Hepatocyte (in vitro differentiated cells): ENCODE measurements around the gene NUP85. TPM values are rescaled to one million over a fixed set of nuclear protein-coding genes. Genes with fewer than 3 reads are reported as not detected.
"Not testable (repeated sequence)": the region's sequence is repeated elsewhere in the genome, so short reads cannot be mapped to it uniquely, and the experiment has no call there.

Source experiments
- DNase-seq: peaks from one replicate; pipeline ENCODE4 v3.0.0-alpha.2; 2016; ENCODE audit warnings: low spot score
- H2AFZ ChIP-seq: fragments of 200-600 bp; sonication (generic); 2 replicates; pipeline ENCODE4 v1.6.0; 2016; ENCODE audit warnings: antibody characterized with exemption, mild to moderate bottlenecking
- H3K27ac ChIP-seq: fragments of 200-600 bp; sonication (generic); 2 replicates; pipeline ENCODE4 v1.5.1; 2016; ENCODE audit warnings: mild to moderate bottlenecking
- H3K27me3 ChIP-seq: fragments of 200-600 bp; sonication (generic); 2 replicates; pipeline ENCODE4 v1.6.1; 2016
- H3K36me3 ChIP-seq: fragments of 200-600 bp; sonication (generic); replicated peaks from 2 replicates; pipeline ENCODE4 v1.5.1; 2016; ENCODE audit warnings: low read depth; ENCODE audit not compliant: insufficient read depth
- H3K4me1 ChIP-seq: fragments of 200-600 bp; sonication (generic); 2 replicates; pipeline ENCODE4 v1.5.1; 2016; ENCODE audit warnings: mild to moderate bottlenecking, moderate library complexity; ENCODE audit not compliant: insufficient read depth
- H3K4me2 ChIP-seq: fragments of 200-600 bp; sonication (generic); 2 replicates; pipeline ENCODE4 v1.6.0; 2016
- H3K4me3 ChIP-seq: fragments of 200-600 bp; sonication (generic); 2 replicates; pipeline ENCODE4 v1.5.1; 2016; ENCODE audit warnings: mild to moderate bottlenecking
- H3K79me2 ChIP-seq: fragments of 200-600 bp; sonication (generic); 2 replicates; pipeline ENCODE4 v1.6.0; 2017; ENCODE audit warnings: mild to moderate bottlenecking
- H3K9me2 ChIP-seq: fragments of 200-600 bp; sonication (generic); replicated peaks from 2 replicates; pipeline ENCODE4 v1.6.0; 2017; ENCODE audit warnings: mild to moderate bottlenecking; ENCODE audit not compliant: insufficient read depth
- H3K9me3 ChIP-seq: fragments of 200-600 bp; sonication (generic); 2 replicates; pipeline ENCODE4 v1.5.1; 2016; ENCODE audit warnings: low read depth, mild to moderate bottlenecking
- H4K20me1 ChIP-seq: fragments of 200-600 bp; sonication (generic); 2 replicates; pipeline ENCODE4 v1.6.0; 2016; ENCODE audit warnings: mild to moderate bottlenecking; ENCODE audit not compliant: insufficient read depth, poor library complexity, severe bottlenecking
- EZH2 ChIP-seq: fragments of 200-600 bp; sonication (generic); IDR thresholded peaks from 2 replicates; pipeline ENCODE4 v1.6.1; 2016; ENCODE audit warnings: antibody characterized with exemption, mild to moderate bottlenecking, borderline replicate concordance
- EZH2phosphoT487 ChIP-seq: fragments of 200-600 bp; sonication (generic); IDR thresholded peaks from one replicate; pipeline ENCODE4 v1.6.1; 2018; ENCODE audit warnings: antibody characterized with exemption, mild to moderate bottlenecking, low read depth, moderate library complexity; ENCODE audit not compliant: unreplicated experiment, severe bottlenecking
- WGBS: methylation state at CpG from one replicate; pipeline ENCODE4 v1.1.6; 2016; ENCODE audit warnings: low lambda C conversion rate; ENCODE audit errors: missing lambda C conversion rate; 5-methylcytosine and 5-hydroxymethylcytosine counted together
- polyA plus RNA-seq: library from polyadenylated mRNA; unstranded; fragments of >200 nt; fragmentation: Nextera tagmentation; extraction: Ambion mirVana; gene quantifications from 2 replicates; pipeline ENCODE4 v1.2.1, GENCODE V29; 2016
- total RNA-seq: library from RNA; depleted of rRNA; stranded (reverse); fragments of >200 nt; gene quantifications from 2 replicates; pipeline ENCODE4 v1.2.3, GENCODE V29; 2014
- TF ChIP-seq, protein P1 (sequence below): fragments of 200-600 bp; sonication (generic); IDR thresholded peaks from 2 replicates; pipeline ENCODE4 v1.5.1; 2016; ENCODE audit warnings: antibody characterized with exemption, mild to moderate bottlenecking; ENCODE audit not compliant: poor library complexity

NUP85 gene, protein sequence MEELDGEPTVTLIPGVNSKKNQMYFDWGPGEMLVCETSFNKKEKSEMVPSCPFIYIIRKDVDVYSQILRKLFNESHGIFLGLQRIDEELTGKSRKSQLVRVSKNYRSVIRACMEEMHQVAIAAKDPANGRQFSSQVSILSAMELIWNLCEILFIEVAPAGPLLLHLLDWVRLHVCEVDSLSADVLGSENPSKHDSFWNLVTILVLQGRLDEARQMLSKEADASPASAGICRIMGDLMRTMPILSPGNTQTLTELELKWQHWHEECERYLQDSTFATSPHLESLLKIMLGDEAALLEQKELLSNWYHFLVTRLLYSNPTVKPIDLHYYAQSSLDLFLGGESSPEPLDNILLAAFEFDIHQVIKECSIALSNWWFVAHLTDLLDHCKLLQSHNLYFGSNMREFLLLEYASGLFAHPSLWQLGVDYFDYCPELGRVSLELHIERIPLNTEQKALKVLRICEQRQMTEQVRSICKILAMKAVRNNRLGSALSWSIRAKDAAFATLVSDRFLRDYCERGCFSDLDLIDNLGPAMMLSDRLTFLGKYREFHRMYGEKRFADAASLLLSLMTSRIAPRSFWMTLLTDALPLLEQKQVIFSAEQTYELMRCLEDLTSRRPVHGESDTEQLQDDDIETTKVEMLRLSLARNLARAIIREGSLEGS
- total RNA-seq (28.6 and 33.6 TPM in 2 replicates), polyA plus RNA-seq (38.8 and 45.5 TPM in 2 replicates)

DNA sequence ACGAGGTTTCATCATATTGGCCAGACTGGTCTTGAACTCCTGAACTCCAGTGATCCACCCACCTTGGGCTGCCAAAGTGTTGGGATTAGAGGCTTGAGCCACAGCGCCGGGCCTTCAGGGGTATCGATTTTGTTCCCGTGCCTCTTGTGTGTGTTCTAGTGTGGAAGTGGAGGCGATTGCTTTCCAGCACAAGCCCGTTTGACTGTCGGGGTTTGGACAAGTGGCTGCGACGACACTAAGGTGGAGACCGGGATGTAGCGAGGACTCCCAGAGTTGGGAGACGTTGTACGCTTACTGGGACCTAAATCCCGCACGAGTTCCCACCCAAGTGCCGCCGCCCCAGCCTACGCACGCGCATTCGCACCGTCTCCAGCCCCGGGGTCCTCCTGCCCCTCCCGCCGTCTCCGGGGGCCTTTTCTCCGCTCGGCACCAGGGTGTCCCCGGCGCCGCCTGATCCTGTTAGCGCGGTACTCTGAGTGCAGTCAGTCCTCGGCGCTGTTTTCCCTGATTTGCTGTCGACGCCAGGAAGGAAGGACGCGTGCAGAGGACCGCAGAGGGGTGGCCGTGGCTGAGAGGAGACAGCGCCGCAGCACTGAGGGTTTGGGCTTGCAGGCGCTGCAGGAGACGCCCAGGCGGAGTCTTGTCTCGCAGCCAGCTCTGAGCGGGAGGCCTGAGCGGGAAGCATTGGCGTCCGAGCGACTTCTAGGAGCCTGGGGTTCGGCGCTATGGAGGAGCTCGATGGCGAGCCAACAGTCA, at the start of gene NUP85:
TSS of gene NUP85 (plus strand) at position 643 of the 756 bp plus-strand sequence. CDS start at position 726, 83 bp downstream.
- Histone ChIP-seq H3K4me2 (peak within 1 kb of the TSS; percentile 77), H3K27ac (peak within 1 kb of the TSS; percentile 99), H4K20me1 (no peaks in the 10 kb centered on the region), H3K4me3 (peak within 1 kb of the TSS; percentile 71), H3K27me3 (no peaks in the 10 kb centered on the region), H3K9me2 (no peaks in the 10 kb centered on the region), H2AFZ (peak within 1 kb of the TSS; percentile 92), H3K36me3 (no peaks in the 10 kb centered on the region), H3K79me2 (peaks cover 39% of the 10 kb centered on the region), H3K9me3 (no peaks in the 10 kb centered on the region), H3K4me1 (peaks cover 6% of the 10 kb centered on the region)
- no peak for TF ChIP-seq EZH2
- TF ChIP-seq EZH2phosphoT487 = no peak
- TF ChIP-seq, protein P1, sequence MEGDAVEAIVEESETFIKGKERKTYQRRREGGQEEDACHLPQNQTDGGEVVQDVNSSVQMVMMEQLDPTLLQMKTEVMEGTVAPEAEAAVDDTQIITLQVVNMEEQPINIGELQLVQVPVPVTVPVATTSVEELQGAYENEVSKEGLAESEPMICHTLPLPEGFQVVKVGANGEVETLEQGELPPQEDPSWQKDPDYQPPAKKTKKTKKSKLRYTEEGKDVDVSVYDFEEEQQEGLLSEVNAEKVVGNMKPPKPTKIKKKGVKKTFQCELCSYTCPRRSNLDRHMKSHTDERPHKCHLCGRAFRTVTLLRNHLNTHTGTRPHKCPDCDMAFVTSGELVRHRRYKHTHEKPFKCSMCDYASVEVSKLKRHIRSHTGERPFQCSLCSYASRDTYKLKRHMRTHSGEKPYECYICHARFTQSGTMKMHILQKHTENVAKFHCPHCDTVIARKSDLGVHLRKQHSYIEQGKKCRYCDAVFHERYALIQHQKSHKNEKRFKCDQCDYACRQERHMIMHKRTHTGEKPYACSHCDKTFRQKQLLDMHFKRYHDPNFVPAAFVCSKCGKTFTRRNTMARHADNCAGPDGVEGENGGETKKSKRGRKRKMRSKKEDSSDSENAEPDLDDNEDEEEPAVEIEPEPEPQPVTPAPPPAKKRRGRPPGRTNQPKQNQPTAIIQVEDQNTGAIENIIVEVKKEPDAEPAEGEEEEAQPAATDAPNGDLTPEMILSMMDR = no peak
- DNase-seq = peak; percentile 96
- under 1% methylated on average over 53 of the region's 57 CpGs for WGBS

DNA sequence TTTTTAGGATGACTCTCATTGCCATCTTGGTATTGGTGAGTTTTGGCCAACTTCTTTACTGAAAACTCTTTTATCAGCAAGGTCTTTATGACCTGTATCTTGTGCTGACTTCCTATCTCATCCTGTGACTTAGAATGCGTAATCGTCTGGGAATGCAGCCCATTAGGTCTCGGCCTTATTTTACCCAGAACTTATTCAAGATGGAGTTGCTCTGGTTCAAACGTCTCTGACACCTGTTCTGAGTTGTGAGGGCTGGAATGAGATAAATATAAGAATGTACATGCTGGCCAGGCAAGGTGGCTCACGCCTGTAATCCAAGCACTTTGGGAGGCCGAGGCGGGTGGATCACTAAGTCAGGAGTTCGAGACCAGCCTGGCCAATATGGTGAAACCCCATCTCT, 47.0 kb upstream of the NUP85 start:
- H3K4me3 ChIP-seq, H2AFZ ChIP-seq, H3K4me2 ChIP-seq, H3K79me2 ChIP-seq, H3K27me3 ChIP-seq, H3K4me1 ChIP-seq, DNase-seq, H4K20me1 ChIP-seq, H3K9me2 ChIP-seq, H3K9me3 ChIP-seq, H3K36me3 ChIP-seq: not testable (repeated sequence)
- peak overlapping the region; percentile 58 for H3K27ac ChIP-seq
- 89% methylated on average over 8 of the region's 8 CpGs for WGBS

DNA sequence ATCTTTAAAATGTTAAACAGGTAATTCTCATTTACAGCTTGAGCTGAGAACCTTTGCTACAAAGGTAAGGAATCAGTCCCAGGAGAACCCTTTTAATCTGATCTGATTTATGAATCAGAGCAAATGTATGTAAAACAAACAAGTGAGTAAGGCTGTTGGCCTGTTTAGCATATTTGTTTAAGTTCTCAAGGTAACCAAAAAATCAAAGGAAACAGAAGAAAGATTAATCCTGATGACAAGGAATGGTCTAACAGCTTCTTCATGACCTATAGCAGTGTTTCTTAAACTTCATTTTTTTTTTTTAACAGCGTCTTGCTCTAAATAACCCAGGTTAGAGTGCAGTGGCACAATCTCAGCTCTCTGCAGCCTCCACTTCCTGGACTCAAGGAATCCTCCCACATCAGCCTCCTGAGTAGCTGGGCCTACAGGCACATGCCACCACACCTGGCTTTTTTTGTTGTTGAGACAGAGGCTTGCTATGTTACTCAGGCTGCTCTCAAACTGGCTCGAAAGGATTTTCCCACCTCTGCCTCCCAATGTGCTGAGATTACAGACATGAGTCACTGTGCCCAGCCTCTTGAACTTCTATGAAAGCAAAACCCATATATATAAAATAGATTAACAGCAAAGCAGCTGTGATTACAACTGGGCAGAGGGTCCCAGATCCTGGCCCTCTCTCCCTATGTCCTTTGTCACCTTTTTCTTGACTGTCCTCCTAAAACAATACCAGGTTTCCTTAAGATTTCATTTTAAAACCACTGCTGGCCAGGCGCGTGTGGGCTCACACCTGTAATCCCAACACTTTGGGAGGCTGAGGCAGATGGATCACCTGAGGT, 46.1 kb upstream of the NUP85 start:
- no peaks in the 10 kb centered on the region for H3K79me2 ChIP-seq
- H3K27ac ChIP-seq = peak overlapping the region; percentile 73
- H3K4me3 ChIP-seq = no peak overlapping the region
- no peaks in the 10 kb centered on the region for H4K20me1 ChIP-seq
- no peaks in the 10 kb centered on the region for H3K9me2 ChIP-seq
- H3K9me3 ChIP-seq = no peaks in the 10 kb centered on the region
- H3K27me3 ChIP-seq = no peaks in the 10 kb centered on the region
- peak; percentile 25 for DNase-seq
- no peak overlapping the region for H2AFZ ChIP-seq
- WGBS = 75% methylated on average over 4 of the region's 4 CpGs
- no peak for TF ChIP-seq EZH2
- TF ChIP-seq EZH2phosphoT487 = no peak
- TF ChIP-seq, protein P1 = no peak
- no peak overlapping the region for H3K4me2 ChIP-seq
- H3K4me1 ChIP-seq = no peaks in the 10 kb centered on the region
- no peaks in the 10 kb centered on the region for H3K36me3 ChIP-seq
